GM18868 (cell line): ENCODE data around the gene ULK4.
"Not testable (repeated sequence)": the region's sequence is repeated elsewhere in the genome, so short reads cannot be mapped to it uniquely, and the experiment has no call there.

Source experiments
- ATAC-seq: cut with Tn5 transposase; IDR thresholded peaks from one replicate; pipeline ENCODE4 v1.9.1; 2021; ENCODE audit warnings: mild to moderate bottlenecking, moderate library complexity; ENCODE audit not compliant: unreplicated experiment

ULK4 gene

GRCh38 chr3:41960826-41961750, 815 bp downstream of the ULK4 start:
- peak; percentile 15 for ATAC-seq

- no peak for ATAC-seq
Observed at GRCh38 chr3:41956574-41956973, 5.3 kb downstream of the ULK4 start.

GRCh38 chr3:41955192-41955591, 6.7 kb downstream of the ULK4 start:
- no peak for ATAC-seq

GRCh38 chr3:41943311-41943843, 18.5 kb downstream of the ULK4 start:
- no peak for ATAC-seq

- no peak for ATAC-seq
Observed at GRCh38 chr3:41940393-41940792, 21.5 kb downstream of the ULK4 start.

- no peak for ATAC-seq
Observed at GRCh38 chr3:41936384-41936783, 25.5 kb downstream of the ULK4 start.

DNA sequence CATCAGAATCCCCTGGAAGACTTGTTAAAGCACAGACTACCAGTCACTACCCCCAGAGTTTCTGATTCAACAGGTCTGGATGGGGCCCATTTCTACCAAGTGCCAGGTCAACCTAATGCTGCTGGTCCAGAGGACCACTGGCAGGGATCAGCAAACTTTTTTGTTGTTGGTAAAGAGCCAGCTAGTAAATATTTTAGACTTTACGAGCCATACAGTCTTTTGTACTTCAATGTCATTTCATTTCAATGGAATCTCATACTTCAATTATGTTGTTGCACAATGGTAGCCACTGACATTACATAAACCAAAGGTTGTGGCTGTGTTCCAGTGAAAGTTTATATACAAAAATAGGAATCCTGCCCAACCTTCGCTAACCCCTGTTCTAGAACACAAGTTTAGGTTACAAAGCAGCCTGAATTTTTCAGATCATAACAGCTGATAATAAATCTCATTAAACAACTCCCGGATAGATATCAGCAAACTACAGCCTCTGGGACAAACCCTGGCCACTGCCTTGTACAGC, 28.7 kb downstream of the ULK4 start:
- no peak for ATAC-seq

- no peak for ATAC-seq
Observed at GRCh38 chr3:41932464-41932863, 29.4 kb downstream of the ULK4 start.

DNA sequence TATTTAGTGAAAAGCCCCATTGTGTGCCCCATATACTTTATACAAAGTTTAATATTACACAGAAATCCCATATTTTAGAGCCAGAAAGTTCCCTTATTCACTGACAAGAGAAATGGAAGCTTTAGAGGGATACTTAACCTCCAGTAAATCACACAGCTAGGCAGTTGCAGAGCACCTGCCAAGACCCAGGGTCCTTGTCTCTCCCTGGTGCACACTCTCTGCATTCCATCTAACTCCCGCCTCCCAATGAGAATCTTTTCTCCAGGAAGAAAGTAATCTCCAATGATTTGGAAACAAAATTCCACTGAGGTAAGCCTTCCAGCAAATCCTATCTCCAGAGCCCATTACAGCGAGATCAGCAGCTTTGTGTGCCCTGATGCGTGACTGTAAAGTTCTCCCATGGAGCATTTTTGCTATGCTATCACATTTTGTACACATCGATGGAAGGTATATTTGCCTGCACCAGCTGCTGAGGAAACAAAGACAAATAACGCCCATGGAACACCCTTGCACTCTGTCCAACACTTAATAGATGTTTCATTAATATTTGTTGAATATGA, 41.4 kb downstream of the ULK4 start:
- ATAC-seq: no peak

DNA sequence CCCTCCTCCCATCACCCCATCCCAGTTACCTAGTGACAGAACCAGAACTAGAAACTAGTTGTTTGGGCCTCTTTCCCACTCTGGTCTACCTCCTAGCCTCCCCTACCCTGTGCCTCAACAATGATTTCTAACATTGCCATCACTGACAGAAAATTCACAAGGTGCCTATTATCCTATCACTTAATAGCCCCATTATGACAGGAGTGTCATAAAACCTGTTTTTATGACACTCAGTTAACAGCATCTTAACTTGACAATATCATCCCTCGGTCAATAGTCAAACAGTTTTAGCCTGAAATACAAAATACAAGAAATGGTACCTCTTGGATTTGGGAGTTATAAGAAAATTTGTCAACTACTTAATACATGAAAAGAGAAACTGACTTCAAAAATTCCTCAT, 46.5 kb downstream of the ULK4 start:
- ATAC-seq: no peak

- no peak for ATAC-seq
Observed at GRCh38 chr3:41912280-41912679, 49.6 kb downstream of the ULK4 start.

DNA sequence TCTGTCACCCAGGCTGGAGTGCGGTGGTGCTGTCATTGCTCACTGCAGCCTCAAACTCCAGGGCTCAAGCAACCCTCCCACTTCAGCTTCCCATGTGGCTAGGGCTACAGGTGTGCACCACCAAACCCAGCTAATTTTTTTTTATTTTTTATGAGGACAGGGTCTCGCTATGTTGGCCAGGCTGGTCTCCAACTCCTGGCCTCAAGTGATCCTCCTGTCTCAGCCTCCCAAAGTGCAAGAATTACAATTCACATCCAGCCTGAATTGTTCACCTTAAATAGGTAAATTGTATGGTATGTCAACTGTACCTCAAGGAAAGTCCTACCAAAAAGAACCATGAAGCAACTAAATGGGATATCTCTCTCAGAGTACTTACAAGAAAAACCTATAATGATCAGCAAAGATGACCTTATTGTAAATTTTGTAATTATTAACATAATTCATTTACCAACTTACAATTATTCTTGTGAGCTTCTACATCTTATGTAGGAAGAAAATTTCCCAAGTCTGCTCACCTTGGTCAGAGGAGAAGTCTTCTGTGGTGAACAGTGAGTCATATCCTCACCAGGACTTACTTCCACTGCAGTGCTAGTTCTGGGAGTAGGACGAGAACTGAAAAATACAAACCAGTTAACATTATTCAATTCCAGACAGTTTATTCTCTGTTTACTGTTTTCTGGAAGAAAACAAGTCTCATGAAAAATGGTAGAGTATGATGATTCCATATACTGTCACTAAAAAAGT, 54.4 kb downstream of the ULK4 start:
- ATAC-seq: no peak

- no peak for ATAC-seq
Observed at GRCh38 chr3:41900265-41900664, 61.6 kb downstream of the ULK4 start.

DNA sequence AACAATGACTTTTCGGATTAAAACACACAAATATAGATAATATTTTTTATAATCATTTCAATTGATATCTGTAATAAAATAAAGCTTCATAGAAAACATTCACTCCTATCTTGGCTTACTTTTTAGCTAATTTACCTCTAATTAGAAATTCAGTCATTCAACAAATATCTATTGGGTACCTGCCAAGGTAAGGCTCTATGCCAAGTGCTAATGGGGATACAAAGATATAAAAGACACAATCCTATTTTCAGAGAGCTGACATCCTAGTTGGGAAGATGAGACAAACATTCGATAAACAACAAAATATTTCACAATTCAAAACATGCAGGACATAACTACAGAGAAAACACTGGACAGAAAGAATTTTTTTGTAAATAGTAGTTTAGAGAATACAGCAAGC, 63.3 kb downstream of the ULK4 start:
- no peak for ATAC-seq

DNA sequence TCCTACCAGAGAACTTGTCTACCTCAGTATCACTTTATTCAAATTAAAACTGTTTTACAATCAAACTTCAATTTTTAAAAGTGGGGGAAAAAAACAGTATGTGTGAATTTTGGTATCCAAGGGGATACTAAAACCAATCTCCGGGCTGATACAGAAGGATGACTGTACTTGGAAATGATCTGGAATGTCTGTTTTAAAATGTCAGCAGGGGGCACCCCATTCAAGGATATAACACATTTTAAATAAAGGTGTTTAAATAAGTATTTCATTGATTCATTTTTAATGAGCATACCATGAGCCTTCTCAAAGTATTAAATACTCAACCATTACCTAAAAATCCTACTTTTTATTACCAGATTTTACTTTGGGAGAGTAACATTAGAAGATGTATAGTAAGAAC, 67.9 kb downstream of the ULK4 start:
- no peak for ATAC-seq

- no peak for ATAC-seq
Observed at GRCh38 chr3:41888368-41889076, 73.4 kb downstream of the ULK4 start.

DNA sequence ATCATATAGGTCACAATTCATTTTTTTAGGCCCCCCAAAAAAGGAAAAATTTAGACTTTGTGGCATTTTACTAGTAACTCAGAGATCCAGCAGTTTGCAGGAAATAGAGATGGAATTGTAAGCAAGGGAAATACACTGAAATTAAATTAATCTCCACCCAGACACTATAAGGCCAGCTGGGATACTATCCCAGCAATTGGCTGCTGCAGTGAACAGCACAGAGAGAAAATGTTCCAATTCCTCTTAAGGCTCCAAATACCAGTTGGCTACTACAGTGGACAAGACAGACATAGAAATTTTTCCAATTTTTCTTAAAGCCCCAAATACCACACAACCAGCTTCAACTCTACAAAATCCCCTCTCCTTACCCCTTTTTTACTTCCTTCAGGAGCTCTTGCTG, 78.9 kb downstream of the ULK4 start:
- ATAC-seq: no peak

GRCh38 chr3:41881233-41881821, 80.6 kb downstream of the ULK4 start:
- ATAC-seq: no peak

GRCh38 chr3:41880387-41880786, 81.5 kb downstream of the ULK4 start:
- no peak for ATAC-seq

DNA sequence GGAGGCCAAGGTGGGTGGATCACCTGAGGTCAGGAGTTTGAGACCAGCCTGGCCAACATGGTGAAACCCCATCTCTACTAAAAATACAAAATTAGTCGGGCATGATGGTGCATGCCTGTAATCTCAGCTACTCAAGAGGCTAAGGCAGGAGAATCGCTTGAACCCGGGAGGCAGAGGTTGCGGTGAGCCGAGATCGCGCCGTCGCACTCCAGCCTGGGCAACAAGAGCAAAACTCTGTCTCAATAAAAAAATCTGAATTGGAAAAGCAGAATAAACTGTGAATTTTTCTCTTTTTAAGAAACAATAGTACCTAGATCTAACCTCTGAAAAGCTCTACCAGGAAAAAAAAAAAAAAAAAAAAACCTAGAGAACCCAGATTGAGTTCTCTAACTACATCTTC, 84.2 kb downstream of the ULK4 start:
- ATAC-seq: not testable (repeated sequence)
